GM19324 (cell line): ENCODE measurements around the gene DAGLB.

Experiments used
- ATAC-seq: cut with Tn5 transposase; IDR thresholded peaks from one replicate; pipeline ENCODE4 v1.9.1; 2021; ENCODE audit warnings: mild to moderate bottlenecking, moderate library complexity; ENCODE audit not compliant: unreplicated experiment, low FRiP score

Gene DAGLB

DNA sequence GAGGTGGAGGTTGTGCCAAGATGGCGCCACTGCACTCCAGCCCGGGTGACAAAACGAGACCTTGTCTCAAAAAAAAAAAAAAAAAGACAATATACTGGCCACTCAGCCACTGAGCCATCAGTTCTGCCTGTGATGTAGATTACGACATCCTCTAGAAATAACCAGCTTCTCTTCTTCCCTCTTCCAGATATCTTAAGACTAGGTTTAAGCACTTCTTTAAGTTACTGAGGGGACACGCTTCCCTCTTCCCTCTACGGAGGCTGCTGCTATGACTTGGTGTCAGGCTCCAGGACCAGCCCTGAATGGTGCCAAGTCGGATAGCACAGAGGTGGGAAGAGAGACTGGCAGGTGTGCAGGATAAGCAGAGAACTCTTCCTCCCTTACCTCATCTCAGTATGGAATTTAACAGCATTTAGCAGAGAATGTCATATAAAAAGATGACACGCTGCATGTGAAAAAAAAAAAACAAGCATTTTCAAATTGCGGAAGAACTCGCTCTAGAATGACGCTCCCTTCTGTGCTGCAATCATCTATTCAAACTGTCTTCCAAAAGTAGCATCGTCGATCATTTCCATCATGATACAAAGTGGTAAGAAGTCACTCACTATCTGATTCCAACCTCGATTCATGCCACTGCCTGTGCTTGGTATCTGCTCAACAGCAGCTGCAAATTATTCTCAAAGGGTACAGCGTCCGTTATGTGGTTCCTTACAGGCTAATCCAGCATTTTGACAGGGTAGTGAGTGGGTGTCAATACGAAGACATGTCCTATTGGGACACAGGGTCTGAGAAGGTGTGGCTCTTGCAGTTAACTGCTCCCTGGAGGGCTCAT lies 13.8 kb downstream of the DAGLB start:
- ATAC-seq, result no peak

DNA sequence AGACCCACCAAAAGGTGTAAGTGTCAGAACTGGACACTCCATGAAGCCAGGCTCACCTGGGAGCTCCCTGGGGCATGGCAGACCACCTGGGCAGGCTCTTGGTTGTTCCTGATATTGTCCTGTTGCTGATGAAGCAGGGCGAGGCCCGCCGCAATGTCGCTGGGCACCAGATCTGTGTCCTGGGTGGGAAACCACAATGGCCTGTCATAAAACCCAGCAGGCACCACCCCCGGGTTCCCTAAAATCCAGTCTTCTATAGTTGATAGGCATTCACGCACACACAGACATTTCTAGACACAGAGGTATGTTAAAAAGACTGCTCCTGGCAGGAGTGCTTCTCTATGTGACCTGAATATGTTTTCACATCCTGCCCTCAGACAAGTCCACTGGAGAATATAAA lies 15.0 kb downstream of the DAGLB start:
- no peak for ATAC-seq

DNA sequence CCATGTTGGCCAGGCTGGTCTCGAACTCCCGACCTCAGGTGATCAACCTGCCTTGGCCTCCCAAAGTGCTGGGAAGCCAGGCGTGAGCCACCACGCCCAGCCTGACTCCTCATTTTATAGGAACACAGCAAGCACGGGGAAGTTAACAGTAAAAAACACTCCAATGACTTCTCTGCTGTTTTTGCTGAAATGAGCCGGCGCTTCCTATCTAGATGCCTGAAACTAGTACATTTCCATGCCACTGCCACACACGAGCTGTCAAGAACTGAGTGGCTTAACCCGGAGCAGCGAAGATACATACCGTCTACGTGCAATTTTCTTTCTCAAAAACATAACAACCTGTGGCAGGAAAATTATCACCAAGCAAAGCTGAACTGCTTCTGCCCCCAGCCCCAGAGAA lies 16.8 kb downstream of the DAGLB start:
- ATAC-seq, result no peak

DNA sequence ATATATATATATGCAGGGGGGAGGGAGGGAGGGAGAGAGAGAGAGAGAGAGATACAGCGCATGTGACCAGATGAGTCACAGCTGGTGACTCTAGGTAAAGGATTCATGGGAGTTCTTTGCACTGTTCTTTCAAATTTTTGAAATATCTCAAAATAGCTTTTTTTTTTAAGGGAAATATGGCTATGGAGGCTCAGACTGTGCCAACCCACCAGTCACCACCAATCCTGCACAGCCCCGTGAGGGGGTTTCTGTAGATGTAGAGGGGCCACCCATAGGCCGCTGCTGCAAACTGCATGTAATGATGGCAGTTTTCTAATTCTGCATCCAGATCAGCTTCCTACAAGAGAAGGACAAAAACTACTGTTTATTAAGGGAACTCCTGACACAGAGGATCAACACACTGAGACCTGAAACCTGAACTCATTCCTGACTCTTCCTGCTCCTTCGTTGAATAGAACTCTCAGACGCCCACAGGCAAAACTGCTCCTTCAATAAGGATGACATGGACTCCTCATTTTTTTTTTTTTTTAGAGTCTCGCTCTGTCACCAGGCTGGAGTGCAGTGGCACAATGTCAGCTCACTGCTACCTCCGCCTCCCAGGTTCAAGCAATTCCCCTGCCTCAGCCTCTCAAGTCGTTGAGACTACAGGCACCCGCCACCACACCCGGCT lies 17.3 kb downstream of the DAGLB start:
- ATAC-seq, result no peak

DNA sequence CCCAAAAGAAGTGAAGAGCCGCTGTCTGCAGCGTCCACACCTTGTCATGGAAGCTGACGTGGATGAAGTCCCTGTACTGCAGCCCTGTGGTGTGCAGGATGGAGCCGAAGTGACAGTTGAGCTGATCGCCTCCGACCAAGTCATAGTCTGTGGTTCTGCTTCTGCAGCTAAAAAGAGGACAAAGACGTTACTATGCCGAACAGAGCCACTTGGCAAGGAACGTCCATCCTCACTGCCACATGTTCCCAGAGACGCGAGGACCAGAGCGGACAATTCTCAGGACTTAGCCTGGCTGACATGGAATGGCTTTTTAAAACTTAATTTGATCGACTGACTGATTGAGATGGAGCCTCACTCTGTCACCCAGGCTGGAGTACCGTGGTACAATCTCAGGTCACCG lies 21.8 kb downstream of the DAGLB start:
- ATAC-seq, result no peak

DNA sequence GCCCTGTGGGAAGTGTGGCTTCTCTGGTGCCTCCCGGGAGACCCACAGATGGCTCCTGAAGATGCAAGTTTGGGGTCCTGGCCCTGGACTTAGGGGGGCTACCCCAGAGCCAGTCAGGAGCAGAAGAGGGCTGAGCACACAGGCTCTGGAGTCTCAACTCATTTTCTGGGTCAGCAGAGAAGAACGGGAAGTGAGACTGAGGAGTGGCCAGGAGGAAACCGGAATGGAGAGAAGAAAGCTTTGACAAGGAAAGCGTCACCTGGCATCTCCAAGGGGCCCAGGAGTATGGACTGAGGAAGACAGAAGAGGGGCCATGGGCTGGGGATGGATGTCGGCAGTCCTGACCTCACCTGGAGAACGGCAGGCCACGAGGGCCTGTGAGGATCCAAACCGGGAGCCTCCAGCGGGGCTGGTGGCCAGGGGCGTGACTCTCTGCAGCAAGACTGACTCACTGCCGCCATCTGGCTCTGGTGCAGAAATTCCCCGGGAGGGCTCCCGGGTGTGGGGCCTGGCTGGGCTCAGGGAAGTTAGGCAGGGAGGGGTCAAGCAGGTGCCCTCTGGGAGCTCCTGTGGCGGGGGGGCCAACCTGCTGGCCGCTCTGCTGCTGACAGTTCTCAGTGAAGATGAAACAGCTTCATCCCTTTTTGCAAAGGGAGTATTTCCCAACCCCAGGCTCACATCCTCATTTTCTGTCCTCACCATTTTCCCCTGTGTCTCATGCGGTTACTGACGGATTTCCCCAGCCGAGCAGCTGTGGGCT lies 23.6 kb downstream of the DAGLB start:
- ATAC-seq, result no peak

DNA sequence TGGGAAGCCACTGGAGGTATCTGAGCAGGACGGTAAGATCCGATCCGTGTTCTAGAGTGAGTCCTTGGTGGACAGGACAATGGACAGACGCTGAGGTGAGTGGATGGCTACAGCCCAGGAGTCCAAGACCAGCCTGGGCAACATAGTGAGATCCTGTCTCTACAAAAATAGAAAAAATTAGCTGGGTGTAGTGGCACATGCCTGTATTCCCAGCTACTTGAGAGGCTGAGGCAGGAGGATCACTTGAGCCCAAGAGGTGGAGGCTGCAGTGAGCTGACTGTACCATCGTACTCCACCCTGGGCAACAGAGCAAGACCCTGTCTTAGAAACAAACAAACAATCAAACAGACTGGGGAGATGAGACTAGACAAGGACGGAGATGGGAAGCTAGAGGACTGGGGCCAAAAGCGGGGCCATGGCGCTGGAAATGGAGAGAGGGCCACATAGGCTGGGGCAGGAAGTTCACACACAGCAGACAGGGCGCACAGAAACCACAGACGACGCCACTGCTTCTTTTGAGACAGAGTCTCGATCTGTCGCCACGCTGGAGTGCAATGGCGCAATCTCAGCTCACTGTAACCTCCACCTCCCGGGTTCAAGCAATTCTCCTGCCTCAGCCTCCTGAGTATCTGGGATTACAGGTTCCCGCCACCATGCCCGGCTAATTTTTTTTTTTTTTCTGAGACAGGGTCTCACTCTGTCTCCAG lies 24.7 kb downstream of the DAGLB start:
- ATAC-seq, result no peak

DNA sequence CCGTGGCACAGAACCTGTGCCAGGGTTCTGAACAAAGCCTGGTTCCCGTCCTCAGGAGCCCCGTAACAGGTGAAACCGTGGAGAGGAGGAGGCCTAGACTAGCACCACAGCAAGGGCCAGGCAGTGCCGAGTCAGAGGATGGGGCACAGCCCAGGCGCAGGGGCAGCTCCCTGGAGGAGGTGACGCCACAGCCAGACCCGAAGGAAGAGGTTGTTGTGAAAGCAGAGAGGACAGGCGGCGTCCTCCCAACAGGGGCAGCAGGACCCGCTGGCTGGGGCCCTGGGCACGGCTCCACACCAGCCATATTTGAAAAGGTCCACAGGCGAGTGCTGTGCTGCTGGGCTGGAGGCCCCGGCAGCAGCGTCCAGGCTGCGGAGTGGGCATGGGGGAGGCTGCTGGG lies 25.7 kb downstream of the DAGLB start:
- ATAC-seq, result no peak

DNA sequence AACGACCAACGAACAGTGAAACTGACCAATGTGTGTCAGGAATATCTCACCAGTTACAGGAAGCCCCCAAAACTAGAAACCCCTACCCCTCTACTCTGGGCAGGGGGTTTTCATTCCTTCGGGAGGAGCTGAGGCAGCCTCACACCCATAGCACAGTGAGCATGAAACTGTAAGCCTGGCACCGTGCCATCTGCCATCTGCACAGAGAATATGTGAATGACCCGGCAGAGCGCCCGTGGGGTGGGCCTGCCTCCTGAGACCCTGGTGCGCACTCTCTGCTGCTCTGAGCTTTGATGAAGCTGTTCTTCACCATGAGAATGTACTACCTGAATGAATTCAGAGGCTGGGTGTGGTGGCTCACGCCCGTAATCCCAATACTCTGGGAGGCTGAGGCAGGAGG lies 27.1 kb downstream of the DAGLB start:
- no peak for ATAC-seq

DNA sequence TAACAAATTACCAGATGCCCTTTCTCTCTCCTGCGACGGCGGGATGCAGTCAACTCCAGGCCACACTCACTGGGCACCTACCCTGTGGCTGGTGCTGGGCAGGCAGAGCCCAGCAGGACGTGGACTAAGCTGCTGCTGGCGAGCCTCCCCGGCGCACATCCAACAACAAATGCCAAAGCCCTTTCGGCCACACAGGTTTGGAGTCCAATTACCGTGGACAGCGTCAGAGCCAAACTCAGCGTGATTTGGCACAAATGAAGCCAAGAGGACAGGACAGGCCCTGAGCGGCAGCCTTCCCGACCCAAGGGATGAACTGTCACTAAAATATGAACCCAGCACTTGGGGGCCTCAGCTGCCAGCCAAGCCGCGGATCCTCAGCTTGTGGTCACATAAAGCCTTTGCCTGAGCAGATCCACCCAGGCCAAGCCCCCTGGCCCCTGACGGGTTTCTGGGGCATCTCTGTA lies 28.4 kb downstream of the DAGLB start:
- ATAC-seq, result no peak

DNA sequence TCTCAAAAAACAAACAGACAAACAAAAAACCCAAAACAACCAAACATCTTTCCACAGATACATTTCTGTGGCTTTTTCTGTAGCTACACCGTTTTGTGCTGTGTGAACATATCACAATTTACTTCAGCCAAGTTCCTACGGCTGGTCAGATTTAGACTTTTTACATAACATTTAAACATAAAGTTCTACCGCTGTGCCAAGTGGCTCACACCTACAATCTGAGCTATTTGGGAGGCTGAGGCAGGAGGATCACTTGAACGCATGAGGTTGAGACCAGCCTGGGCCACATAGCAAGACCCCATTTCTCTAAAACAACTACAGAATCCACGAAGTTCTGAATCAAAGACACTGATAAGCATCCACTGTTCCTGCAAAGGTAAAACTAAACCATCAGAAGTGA lies 30.3 kb downstream of the DAGLB start:
- ATAC-seq, result no peak

DNA sequence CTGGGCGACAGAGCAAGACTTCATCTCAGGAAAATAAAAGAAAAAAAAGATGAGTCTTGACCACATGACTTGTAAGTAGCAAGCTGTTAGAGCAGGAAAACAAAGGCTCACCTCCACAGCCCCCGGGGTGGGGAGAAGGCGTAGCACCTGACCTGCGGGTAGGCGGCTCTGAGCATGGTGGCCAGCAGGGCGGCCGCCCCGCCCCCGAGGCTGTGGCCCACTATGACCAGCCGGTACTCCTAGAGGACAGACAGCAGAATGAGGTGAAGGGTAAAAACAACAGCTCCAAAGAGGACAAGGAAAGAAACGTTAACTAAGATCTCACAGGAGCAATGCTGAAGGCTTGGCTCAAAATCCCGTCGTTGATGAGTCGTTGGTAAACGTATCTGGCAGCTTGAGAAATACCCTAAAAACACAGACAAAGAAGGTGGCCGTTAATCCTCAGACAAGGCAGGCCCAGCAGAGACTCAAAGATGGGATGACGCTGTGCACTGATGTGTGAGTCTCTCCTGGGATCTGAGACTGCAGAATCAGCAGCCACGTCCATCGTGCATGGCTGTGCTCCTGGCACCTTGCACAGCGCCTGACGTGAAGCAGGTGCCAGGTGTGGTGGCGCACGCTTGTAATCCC lies 31.1 kb downstream of the DAGLB start:
- no peak for ATAC-seq

DNA sequence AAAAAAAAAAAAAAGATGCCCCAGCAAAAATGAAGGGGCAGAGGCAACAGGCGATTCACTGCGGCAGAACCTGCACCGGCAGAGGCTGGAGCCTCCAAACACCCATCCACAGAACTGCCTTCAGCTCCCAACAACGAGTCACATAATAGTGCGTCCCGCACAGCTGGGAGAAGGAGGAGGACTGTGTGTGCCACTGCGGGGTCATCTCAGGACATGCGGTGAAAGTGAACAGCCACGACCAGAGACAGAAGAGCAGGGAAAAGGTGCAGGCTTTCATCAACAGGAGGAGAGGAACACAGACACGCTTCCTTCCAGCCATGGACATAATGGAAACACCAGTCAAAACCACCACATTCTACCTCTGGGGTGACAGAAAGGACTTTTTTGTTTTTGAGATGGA lies 34.1 kb downstream of the DAGLB start:
- ATAC-seq, result no peak

DNA sequence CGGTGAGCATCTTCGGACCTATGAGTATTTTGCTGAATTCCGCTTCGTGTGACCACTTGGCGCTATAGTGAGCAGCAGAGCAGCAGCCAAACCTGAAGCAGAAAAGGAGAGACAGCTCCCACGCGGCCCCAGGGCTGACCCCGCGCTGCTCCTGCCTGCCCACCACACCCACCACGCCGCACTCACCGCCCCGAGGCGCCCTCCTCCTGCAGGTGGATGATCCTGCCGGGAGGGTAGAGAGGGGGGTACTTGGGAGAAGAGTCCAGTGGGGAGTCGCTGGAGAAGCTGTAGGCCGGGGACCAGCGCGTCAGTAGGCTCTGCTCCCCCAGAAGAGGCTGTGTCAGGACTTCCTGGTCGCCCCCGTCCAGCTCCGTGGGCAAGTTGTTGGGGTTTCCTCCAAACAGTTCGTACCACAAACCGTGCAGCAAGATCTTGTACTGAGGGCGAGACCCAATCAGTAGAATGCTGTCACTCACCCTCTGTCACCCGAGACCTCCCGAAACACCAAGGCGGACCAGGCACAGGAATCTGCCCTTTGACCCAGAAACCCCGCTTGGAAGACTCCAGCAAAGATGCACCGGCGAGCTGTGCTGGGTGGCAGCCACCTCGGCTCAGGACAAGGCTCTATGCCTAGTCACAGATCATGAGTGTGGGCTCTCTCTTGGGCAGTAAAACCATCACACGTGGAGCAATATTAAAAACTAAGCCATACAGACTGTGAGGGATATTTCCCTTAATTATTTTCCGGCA lies 37.6 kb downstream of the DAGLB start:
- ATAC-seq, result no peak

DNA sequence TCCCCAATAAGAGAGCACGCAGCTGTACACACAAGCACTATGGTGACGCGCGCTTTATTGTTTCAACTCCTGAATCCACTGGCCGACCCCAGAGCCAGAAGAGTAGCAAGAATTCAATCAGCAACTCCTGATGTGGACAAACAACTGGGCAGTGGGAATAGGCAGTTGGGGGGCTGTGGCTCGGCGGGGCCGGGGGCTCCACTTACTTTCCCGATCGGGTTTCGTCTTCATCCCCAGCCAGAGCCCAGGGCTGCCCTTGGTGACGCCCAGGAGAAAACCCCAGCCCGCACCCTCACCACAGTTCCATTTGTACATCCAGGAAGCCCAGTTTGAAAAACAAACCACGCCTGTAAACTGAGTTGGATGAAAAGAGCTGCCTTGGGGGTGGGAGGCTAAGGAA lies 38.7 kb downstream of the DAGLB start:
- no peak for ATAC-seq

DNA sequence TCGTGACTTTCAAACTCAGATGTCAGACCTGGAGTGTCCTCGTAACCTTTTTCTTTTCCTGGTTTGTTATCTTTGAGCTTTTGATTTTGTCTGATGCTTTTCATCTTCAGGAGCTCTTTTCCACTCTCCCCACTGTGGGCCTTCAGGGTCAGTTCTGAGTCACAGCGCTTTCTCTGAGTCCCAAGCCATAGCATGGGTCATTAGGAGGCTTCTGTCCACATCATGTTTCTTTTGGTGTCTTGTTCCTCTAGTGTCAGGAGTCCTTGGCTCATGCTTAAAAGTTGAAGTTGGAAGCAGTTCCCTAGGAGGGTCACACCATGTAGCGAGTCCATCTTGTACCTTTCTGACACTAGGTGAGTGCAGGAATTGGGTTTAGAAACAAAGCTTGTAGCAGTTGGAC lies 40.3 kb downstream of the DAGLB start:
- ATAC-seq, result no peak

DNA sequence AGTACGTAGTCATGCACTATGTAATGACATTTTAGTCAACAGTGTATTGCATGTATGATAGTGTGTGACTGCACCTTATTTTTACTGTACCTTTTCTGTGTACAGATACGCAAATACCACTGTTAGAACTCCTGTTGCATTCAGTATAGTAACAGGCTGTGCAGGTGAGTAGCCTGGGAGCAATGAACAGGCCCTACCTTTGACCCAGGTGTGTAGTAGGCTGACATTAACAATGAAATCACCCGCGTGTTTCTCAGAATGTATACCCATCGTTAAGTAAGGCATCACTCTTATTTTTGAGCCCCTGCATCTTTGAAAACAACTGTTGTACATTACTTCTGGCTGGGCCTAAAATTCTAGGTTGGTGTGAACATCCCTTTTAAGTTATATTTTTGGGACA lies 41.6 kb downstream of the DAGLB start:
- no peak for ATAC-seq

DNA sequence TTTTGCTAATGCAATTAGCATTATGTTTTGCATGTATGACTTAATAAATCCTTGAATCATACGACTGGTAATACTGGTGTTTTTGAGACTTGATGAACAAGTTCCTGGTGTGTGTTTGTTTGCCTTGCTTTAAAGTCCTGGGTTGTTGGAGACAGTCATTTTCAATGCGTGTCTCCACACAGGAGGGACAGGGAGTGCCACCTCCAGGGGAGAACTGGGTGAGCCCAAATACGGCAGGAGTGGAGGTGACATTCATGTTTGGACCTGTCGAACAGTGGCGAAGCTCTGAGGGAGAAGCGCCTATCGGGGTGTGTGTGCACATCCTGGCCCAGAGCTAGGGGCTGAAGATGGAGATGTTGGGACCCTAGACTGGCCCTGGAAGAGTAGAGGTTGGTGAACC lies 43.8 kb downstream of the DAGLB start:
- ATAC-seq, result no peak

DNA sequence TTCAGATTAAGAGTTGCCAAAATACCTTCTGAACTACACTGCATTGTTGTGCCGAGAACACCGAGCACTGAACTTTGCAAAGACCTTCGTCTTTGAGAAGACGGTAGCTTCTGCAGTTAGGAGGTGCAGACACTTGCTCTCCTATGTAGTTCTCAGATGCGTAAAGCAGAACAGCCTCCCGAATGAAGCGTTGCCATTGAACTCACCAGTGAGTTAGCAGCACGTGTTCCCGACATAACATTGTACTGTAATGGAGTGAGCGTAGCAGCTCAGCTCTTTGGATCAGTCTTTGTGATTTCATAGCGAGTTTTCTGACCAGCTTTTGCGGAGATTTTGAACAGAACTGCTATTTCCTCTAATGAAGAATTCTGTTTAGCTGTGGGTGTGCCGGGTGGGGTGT lies 45.0 kb downstream of the DAGLB start:
- no peak for ATAC-seq

DNA sequence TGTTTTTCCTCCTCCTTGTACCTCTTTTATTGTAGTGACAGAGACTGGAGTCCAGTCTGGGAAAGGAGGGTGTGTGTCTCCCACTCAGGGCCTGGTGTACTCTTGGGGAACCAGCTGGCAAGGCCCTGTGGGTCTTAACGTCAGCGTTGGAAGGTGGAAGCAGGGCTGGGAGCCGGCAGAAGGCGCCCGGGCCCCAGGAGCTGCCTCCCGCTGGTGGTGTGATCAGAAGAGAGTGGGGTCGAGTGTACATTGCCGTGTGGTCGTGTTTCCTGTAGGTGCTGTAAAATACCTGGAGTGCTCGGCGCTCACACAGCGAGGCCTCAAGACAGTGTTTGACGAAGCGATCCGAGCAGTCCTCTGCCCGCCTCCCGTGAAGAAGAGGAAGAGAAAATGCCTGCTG lies 45.7 kb downstream of the DAGLB start:
- no peak for ATAC-seq
